Measurements from ENCODE around the gene NXPH1.
A peak's percentile ranks its signal among the peaks of the same experiment; 100 is the strongest.

NXPH1 gene

GRCh38 chr7:8437606-8438005 lies 4.2 kb downstream of the NXPH1 start:
- DNase-seq, result no peak

- no peak for DNase-seq
Measured at GRCh38 chr7:8440670-8441069, 7.3 kb downstream of the NXPH1 start.

- DNase-seq, result no peak
Measured at GRCh38 chr7:8441106-8441965, 7.9 kb downstream of the NXPH1 start.

- DNase-seq, result no peak
Measured at GRCh38 chr7:8442051-8442813, 8.8 kb downstream of the NXPH1 start.

- peak; percentile 72 for DNase-seq
Measured at GRCh38 chr7:8442814-8443304, 9.4 kb downstream of the NXPH1 start.

GRCh38 chr7:8443576-8444467 lies 10.4 kb downstream of the NXPH1 start:
- no peak for DNase-seq

- DNase-seq, result no peak
Measured at GRCh38 chr7:8444468-8444769, 11.0 kb downstream of the NXPH1 start.

GRCh38 chr7:8453535-8453934 lies 20.1 kb downstream of the NXPH1 start:
- DNase-seq, result no peak

- DNase-seq, result no peak
Measured at GRCh38 chr7:8455426-8455825, 22.0 kb downstream of the NXPH1 start.

GRCh38 chr7:8462309-8462708 lies 28.9 kb downstream of the NXPH1 start:
- DNase-seq, result no peak

- no peak for DNase-seq
Measured at GRCh38 chr7:8465338-8465737, 31.9 kb downstream of the NXPH1 start.

- no peak for DNase-seq
Measured at GRCh38 chr7:8480527-8480926, 47.1 kb downstream of the NXPH1 start.

- DNase-seq, result no peak
Measured at GRCh38 chr7:8481096-8481495, 47.7 kb downstream of the NXPH1 start.

- no peak for DNase-seq
Measured at GRCh38 chr7:8481752-8482446, 48.5 kb downstream of the NXPH1 start.

GRCh38 chr7:8490391-8491045 lies 57.1 kb downstream of the NXPH1 start:
- no peak for DNase-seq

- no peak for DNase-seq
Measured at GRCh38 chr7:8491106-8491505, 57.7 kb downstream of the NXPH1 start.

- no peak for DNase-seq
Measured at GRCh38 chr7:8491544-8492489, 58.4 kb downstream of the NXPH1 start.

GRCh38 chr7:8499128-8499527 lies 65.7 kb downstream of the NXPH1 start:
- no peak for DNase-seq

- no peak for DNase-seq
Measured at GRCh38 chr7:8500286-8500685, 66.9 kb downstream of the NXPH1 start.

- DNase-seq, result no peak
Measured at GRCh38 chr7:8507566-8507965, 74.2 kb downstream of the NXPH1 start.

GRCh38 chr7:8509621-8510020 lies 76.2 kb downstream of the NXPH1 start:
- no peak for DNase-seq
